Activated CD8-positive, alpha-beta T cell treated with anti-CD3 and anti-CD28 coated beads for 36 hours (primary cell): ENCODE data around the gene GALNT17. TPM values are rescaled to one million over a fixed set of nuclear protein-coding genes. Genes with fewer than 3 reads are reported as not detected.

Source experiments
- ATAC-seq: fragments of 200-7000 bp; cut with Tn5 transposase; one replicate; pipeline ENCODE4 v1.10.0; 2021; ENCODE audit warnings: mild to moderate bottlenecking, moderate library complexity
- CTCF ChIA-PET: fragments of 350-600 bp; sonication (Branson Sonifier 250); formaldehyde crosslinking; loops from one replicate; lab custom pipeline; 2021; ENCODE audit warnings: antibody characterized with exemption; lab: Charles Lee
- POLR2A ChIA-PET: fragments of 350-600 bp; sonication (Branson Sonifier 250); formaldehyde crosslinking; loops from one replicate; lab custom pipeline; 2021; ENCODE audit warnings: antibody characterized with exemption; lab: Charles Lee
- DNase-seq: peaks from one replicate; pipeline ENCODE4 v3.0.0-alpha.2; 2020
- H3K27ac Mint-ChIP-seq: one replicate; pipeline ENCODE4 v1.8.0; 2021; ENCODE audit warnings: mild to moderate bottlenecking, mixed read lengths
- H3K27me3 Mint-ChIP-seq: one replicate; pipeline ENCODE4 v1.8.0; 2021; ENCODE audit warnings: mixed read lengths
- H3K36me3 Mint-ChIP-seq: one replicate; pipeline ENCODE4 v1.8.0; 2021; ENCODE audit warnings: low read depth, mixed read lengths
- H3K4me1 Mint-ChIP-seq: one replicate; pipeline ENCODE4 v1.8.0; 2021; ENCODE audit warnings: low read depth, mixed read lengths
- H3K4me3 Mint-ChIP-seq: one replicate; pipeline ENCODE4 v1.8.0; 2021; ENCODE audit warnings: mild to moderate bottlenecking, moderate library complexity, mixed read lengths
- H3K9me3 Mint-ChIP-seq: one replicate; pipeline ENCODE4 v1.8.0; 2021; ENCODE audit warnings: mixed read lengths
- intact Hi-C: fragments of 100-400 bp; cut with micrococcal nuclease; formaldehyde crosslinking; loops from one replicate; pipeline ENCODE4 v1.10.0; 2022
- total RNA-seq, 2 experiments: library from RNA; stranded (reverse); gene quantifications; one replicate each; pipeline ENCODE4 v1.2.3, GENCODE V29; 2021
- TF ChIP-seq, protein P1 (sequence below): fragments of 200-600 bp; IDR thresholded peaks from one replicate; pipeline ENCODE4 v1.8.0; 2022; ENCODE audit warnings: antibody characterized with exemption, mild to moderate bottlenecking

GALNT17 gene
- total RNA-seq, 2 experiments from 2014 or later: not detected

DNA sequence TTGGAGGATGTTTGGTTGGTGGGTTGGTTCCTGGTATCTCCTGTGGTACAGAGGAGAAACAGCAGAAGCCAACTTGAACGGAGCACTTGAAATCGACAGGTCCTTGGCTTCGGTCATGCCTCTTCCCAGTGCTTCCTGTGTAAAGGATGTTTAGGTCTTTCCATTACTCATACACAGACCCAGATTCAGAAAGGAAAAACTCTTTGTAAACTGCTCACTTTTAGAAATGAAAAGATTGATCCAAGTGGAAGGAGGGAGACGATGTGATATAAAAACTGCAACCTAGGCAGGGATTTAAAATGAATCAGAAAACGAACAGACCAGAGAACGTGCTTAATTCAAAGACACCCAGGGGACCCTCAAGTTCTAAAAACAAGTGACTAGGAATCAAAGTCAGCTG, 338.4 kb downstream of the GALNT17 start:
- Mint-ChIP-seq H3K36me3 (no peaks in the 10 kb centered on the region), H3K27me3 (no peaks in the 10 kb centered on the region), H3K27ac (no peak overlapping the region), H3K4me1 (no peaks in the 10 kb centered on the region), H3K4me3 (no peak overlapping the region), H3K9me3 (peaks cover 6% of the 10 kb centered on the region)
- TF ChIP-seq, protein P1, sequence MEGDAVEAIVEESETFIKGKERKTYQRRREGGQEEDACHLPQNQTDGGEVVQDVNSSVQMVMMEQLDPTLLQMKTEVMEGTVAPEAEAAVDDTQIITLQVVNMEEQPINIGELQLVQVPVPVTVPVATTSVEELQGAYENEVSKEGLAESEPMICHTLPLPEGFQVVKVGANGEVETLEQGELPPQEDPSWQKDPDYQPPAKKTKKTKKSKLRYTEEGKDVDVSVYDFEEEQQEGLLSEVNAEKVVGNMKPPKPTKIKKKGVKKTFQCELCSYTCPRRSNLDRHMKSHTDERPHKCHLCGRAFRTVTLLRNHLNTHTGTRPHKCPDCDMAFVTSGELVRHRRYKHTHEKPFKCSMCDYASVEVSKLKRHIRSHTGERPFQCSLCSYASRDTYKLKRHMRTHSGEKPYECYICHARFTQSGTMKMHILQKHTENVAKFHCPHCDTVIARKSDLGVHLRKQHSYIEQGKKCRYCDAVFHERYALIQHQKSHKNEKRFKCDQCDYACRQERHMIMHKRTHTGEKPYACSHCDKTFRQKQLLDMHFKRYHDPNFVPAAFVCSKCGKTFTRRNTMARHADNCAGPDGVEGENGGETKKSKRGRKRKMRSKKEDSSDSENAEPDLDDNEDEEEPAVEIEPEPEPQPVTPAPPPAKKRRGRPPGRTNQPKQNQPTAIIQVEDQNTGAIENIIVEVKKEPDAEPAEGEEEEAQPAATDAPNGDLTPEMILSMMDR: no peak
- no peak for ATAC-seq
- ChIA-PET CTCF (no interaction called here), POLR2A (no interaction called here)
- intact Hi-C loops: no loop called here
- no peak for DNase-seq

DNA sequence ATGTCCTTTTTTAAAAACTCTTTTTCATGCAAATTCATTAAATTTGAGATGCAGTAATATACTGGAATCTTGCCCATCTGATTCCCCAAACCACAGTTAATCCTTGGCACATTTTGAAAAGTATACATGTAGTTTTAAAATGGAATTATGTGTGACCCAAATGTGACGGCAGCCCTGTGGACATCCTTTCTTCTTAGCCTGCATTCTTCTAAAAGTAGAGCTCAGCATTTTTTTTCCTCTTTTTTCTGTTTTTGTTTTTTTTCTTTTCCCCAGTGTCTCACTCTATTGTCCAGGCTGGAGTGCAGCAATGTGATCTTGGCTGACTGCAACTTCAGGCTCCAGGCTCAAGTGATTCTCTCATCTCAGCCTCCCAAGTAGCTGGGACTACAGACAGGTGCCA, 338.9 kb downstream of the GALNT17 start:
- Mint-ChIP-seq H3K27me3 (no peaks in the 10 kb centered on the region), H3K27ac (no peak overlapping the region), H3K4me1 (no peaks in the 10 kb centered on the region), H3K9me3 (peaks cover 6% of the 10 kb centered on the region), H3K36me3 (no peaks in the 10 kb centered on the region), H3K4me3 (no peak overlapping the region)
- DNase-seq: no peak
- POLR2A ChIA-PET: no interaction called here
- ATAC-seq: no peak
- intact Hi-C loops: no loop called here
- TF ChIP-seq, protein P1: no peak
- CTCF ChIA-PET: no interaction called here

DNA sequence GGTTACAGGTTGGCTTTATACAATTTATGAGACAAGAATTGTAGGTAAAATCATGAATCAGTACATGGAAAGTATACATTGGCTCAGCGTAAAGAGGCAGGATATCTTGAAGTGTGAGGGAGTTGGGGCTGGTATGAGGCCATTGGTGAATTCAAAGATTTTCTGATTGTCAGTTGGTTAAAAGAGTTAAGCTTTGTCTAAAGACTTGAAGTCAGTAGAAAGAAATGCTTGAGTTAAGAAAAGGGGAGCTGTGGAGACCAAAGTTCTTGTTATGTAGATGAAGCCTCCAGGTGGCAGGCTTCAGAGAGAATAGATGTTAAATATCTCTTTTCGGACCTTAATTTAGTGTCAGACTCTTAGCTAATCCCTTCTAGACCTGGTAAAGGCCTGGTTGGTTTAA, 341.0 kb downstream of the GALNT17 start:
- H3K4me3 Mint-ChIP-seq: no peak overlapping the region
- ChIA-PET CTCF (no interaction called here), POLR2A (no interaction called here)
- DNase-seq (no peak), ATAC-seq (no peak)
- intact Hi-C loops: no loop called here
- H3K27ac Mint-ChIP-seq: no peak overlapping the region
- H3K4me1 Mint-ChIP-seq: no peaks in the 10 kb centered on the region
- no peaks in the 10 kb centered on the region for H3K27me3 Mint-ChIP-seq
- H3K9me3 Mint-ChIP-seq: peaks cover 7% of the 10 kb centered on the region
- no peaks in the 10 kb centered on the region for H3K36me3 Mint-ChIP-seq
- TF ChIP-seq, protein P1: no peak

DNA sequence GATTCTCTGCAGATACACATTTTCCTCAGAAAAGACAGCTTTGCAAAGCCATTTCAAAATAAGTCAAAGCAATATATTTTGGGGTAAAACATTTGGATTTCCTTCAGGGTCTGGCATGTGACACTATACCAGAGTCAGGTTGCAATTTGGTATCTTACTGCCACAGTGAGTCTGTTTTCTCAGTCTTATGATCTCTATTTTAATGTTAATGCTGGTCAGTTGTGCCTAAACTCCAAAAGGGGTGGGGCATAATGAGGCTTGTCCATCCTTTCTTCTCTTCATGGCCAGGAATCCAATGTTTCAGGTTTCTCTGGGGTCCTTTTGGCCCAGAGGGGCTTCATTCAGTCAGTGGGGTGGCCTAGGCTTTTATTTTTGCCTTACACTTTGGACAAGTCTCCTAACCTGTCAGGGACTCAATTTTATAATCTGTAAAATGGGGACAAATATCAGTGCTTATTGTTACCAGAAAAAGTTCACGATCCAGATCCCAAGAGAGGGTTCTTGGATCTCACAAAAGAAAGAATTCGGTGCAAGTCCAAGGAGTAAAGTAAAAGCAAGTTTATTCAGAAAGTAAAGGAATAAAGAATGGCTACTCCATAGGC, 341.5 kb downstream of the GALNT17 start:
- CTCF ChIA-PET: no interaction called here
- Mint-ChIP-seq H3K27ac (no peak overlapping the region), H3K4me1 (no peaks in the 10 kb centered on the region), H3K36me3 (no peaks in the 10 kb centered on the region), H3K27me3 (no peaks in the 10 kb centered on the region), H3K9me3 (peaks cover 7% of the 10 kb centered on the region), H3K4me3 (no peak overlapping the region)
- no peak for DNase-seq
- TF ChIP-seq, protein P1: no peak
- POLR2A ChIA-PET: no interaction called here
- intact Hi-C loops: no loop called here
- ATAC-seq: no peak

DNA sequence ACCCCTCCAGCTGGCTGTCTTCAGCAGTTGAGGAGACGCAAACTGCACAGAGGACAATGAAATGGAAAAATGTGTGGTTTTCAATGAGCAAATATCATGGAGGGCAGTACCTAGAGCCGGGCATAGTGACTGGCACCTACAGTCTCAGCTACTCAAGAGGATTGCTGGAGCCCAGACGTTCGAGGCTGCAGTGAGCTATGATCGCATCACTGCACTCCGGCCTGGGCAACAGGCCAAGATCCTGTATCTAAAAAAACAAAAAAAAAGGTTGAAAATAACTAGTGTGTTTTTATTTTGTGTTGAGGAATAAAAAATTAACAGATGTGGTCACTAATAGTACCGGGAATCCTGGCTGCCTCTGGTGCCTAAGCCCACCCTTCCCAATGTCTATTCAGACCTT, 345.5 kb downstream of the GALNT17 start:
- Mint-ChIP-seq H3K27ac (no peak overlapping the region), H3K4me1 (no peaks in the 10 kb centered on the region), H3K36me3 (no peaks in the 10 kb centered on the region), H3K9me3 (peaks cover 4% of the 10 kb centered on the region), H3K27me3 (no peaks in the 10 kb centered on the region), H3K4me3 (no peak overlapping the region)
- TF ChIP-seq, protein P1: no peak
- POLR2A ChIA-PET: no interaction called here
- intact Hi-C loops: no loop called here
- ATAC-seq (no peak), DNase-seq (no peak)
- CTCF ChIA-PET: no interaction called here
